Psoas muscle (tissue), 8 donors: ENCODE measurements around the gene NEK11. TPM values are rescaled to one million over a fixed set of nuclear protein-coding genes. Genes with fewer than 3 reads are reported as not detected.
"Not testable (repeated sequence)": the region's sequence is repeated elsewhere in the genome, so short reads cannot be mapped to it uniquely, and the experiment has no call there.

Experiments
- ATAC-seq, 4 donors: fragments of 200-7000 bp; cut with Tn5 transposase; one replicate each; pipeline ENCODE4 v1.9.1; 2020; ENCODE audit warnings: moderate library complexity in 3 of 4, mild to moderate bottlenecking in 2 of 4
- DNase-seq, 2 donors: peaks; one replicate each; pipeline ENCODE4 v3.0.0-alpha.2; 2020
- H3K27ac ChIP-seq: fragments of 200-600 bp; one replicate; pipeline ENCODE4 v1.8.0; 2022
- H3K27me3 ChIP-seq, 3 donors: fragments of 200-600 bp in 1 of 3; one replicate each; pipeline versions ENCODE4 v1.6.1 to v1.8.0; 2013 to 2022; ENCODE audit warnings: low read length in 2 of 3, mild to moderate bottlenecking in 2 of 3, moderate library complexity in 1 of 3; ENCODE audit not compliant: insufficient read depth in 3 of 3
- H3K36me3 ChIP-seq, 2 donors: fragments of 200-600 bp in 1 of 2; one replicate each; pipeline versions ENCODE4 v1.6.1 to v1.8.0; 2013 to 2022; ENCODE audit warnings: low read depth in 1 of 2, mild to moderate bottlenecking in 1 of 2, moderate library complexity in 1 of 2; ENCODE audit not compliant: insufficient read depth in 1 of 2
- H3K4me1 ChIP-seq: fragments of 200-600 bp; one replicate; pipeline ENCODE4 v1.8.0; 2022
- H3K4me3 ChIP-seq: fragments of 200-600 bp; one replicate; pipeline ENCODE4 v1.8.0; 2022; ENCODE audit warnings: mild to moderate bottlenecking
- H3K9me3 ChIP-seq: fragments of 200-600 bp; one replicate; pipeline ENCODE4 v1.8.0; 2022
- WGBS, 3 donors: extraction: QIAGEN DNeasy Blood & Tissue Kit; methylation state at CpG; one replicate each; pipeline versions ENCODE4 v1.1.6 to v1.1.7; 2013; 5-methylcytosine and 5-hydroxymethylcytosine counted together
- intact Hi-C, 2 donors: fragments of 100-400 bp; cut with DNase I; formaldehyde crosslinking; loops; one replicate each; pipeline versions ENCODE4 v1.11.0 to v1.14.2; 2022
- polyA plus RNA-seq, 3 donors: library from polyadenylated mRNA; stranded (reverse); fragments of 200-250 nt; gene quantifications; one replicate each; pipeline ENCODE4 v1.2.3, GENCODE V29; 2013
- total RNA-seq, 4 donors: library from RNA; stranded (reverse); fragmentation: NEBNext Ultra II Directional in 2 of 4; extraction: Animal tissue kit (Norgen Biotek cat#: 25700) in 2 of 4; gene quantifications; one replicate each; pipeline versions ENCODE4 v1.2.1 to v1.2.4, GENCODE V29; 2021 to 2023
- TF ChIP-seq, protein P1 (sequence below): fragments of 200-600 bp; IDR thresholded peaks from one replicate; pipeline ENCODE4 v1.8.0; 2022; ENCODE audit warnings: antibody characterized with exemption
- donor health status: healthy with polysubstance abuse.
- donor health status: DM: no; HTN: no; CAD: no; lungs with moderate emphysema.
- donor health status: Bipolar disorder and iron deficiency.
- donor health status: healthy.
- donor health status: DM: yes; HTN: yes; CAD: no.
- donor health status: DM: no; HTN: no; CAD: no.
- donor health status: DM: no; HTN: no; CAD: no.
- donor health status: DM: yes; HTN: yes; CAD: no.

NEK11 gene
- total and polyA plus RNA-seq, 7 donors = 1.5 to 7.2 (median 2.1) TPM

- ATAC-seq (no peak), DNase-seq (no peak)
- TF ChIP-seq, protein P1, sequence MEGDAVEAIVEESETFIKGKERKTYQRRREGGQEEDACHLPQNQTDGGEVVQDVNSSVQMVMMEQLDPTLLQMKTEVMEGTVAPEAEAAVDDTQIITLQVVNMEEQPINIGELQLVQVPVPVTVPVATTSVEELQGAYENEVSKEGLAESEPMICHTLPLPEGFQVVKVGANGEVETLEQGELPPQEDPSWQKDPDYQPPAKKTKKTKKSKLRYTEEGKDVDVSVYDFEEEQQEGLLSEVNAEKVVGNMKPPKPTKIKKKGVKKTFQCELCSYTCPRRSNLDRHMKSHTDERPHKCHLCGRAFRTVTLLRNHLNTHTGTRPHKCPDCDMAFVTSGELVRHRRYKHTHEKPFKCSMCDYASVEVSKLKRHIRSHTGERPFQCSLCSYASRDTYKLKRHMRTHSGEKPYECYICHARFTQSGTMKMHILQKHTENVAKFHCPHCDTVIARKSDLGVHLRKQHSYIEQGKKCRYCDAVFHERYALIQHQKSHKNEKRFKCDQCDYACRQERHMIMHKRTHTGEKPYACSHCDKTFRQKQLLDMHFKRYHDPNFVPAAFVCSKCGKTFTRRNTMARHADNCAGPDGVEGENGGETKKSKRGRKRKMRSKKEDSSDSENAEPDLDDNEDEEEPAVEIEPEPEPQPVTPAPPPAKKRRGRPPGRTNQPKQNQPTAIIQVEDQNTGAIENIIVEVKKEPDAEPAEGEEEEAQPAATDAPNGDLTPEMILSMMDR = no peak
- Histone ChIP-seq H3K27ac (no peak overlapping the region), H3K9me3 (no peaks in the 10 kb centered on the region), H3K27me3 (no peaks in the 10 kb centered on the region), H3K4me3 (no peak overlapping the region), H3K36me3 (peaks cover 0 to 44% of the 10 kb centered on the region in 2 donors), H3K4me1 (no peaks in the 10 kb centered on the region)
- 81 to 95% (median 91%) methylated on average over 2 of the region's 2 CpGs for WGBS, 3 donors
- intact Hi-C loops = no loop called here
These were observed 345.0 kb downstream of the NEK11 start for GRCh38 chr3:131371688-131372066.

GRCh38 chr3:131374741-131375140 is 348.1 kb downstream of the NEK11 start:
- Histone ChIP-seq H3K36me3 (peaks cover 0 to 44% of the 10 kb centered on the region in 2 donors), H3K9me3 (no peaks in the 10 kb centered on the region), H3K4me3 (no peak overlapping the region), H3K4me1 (no peaks in the 10 kb centered on the region), H3K27ac (no peak overlapping the region), H3K27me3 (no peaks in the 10 kb centered on the region)
- 100% methylated on average over 2 of the region's 2 CpGs for WGBS, 3 donors
- DNase-seq (no peak), ATAC-seq (no peak)
- intact Hi-C loops = no loop called here
- TF ChIP-seq, protein P1 = no peak

GRCh38 chr3:131380821-131381444 is 354.3 kb downstream of the NEK11 start:
- Histone ChIP-seq H3K4me3 (peak overlapping the region; percentile 87), H3K4me1 (peaks cover 11% of the 10 kb centered on the region), H3K27ac (peak overlapping the region; percentile 86), H3K36me3 (peaks cover 4 to 30% of the 10 kb centered on the region in 2 donors)
- ATAC-seq = peak in 2 of 4 donors; percentile 7 to 23
- 12 to 14% (median 12%) methylated on average over 16 of the region's 16 CpGs for WGBS, 3 donors
- intact Hi-C loops = loop anchor here (10.0 kb wide), 2 partner anchors 114 to 346 kb away; no protein-coding TSS in a partner anchor
- not testable (repeated sequence) for H3K27me3 ChIP-seq, H3K9me3 ChIP-seq
- peak; percentile 18 to 51 for DNase-seq

DNA sequence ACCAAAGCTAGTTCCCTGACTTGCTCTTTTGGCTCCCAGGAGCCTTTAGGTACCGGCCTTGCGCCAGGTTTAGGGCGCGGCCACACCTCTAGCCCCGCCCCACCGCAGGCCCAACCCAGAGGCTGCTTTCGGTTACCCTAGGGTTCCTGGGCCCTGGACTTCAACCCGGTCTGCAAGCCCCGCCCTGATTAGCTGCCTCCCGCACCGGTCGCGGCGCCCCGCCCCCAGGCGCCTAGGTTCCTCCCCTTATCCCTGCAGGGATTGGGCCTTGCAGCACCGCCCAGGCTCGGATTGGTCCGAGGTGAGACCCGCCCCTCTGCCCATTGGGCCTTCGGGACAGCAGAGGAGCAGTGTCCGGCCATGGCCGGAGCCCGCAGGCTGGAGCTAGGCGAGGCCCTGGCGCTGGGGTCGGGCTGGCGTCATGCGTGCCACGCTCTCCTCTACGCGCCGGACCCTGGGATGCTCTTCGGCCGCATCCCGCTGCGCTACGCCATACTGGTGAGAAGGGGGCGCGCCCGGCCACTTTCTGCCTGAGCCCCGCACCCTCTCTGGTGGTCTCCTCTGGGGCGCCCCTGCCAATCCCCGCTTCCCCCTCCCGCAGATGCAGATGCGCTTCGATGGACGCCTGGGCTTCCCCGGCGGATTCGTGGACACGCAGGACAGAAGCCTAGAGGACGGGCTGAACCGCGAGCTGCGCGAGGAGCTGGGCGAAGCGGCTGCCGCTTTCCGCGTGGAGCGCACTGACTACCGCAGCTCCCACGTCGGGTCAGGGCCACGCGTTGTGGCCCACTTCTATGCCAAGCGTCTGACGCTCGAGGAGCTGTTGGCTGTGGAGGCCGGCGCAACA is 355.0 kb downstream of the NEK11 start, which contains the start of gene NUDT16:
Gene NUDT16, plus strand, starts transcription at position 330 of the 847 bp plus-strand sequence. Its CDS starts 31 bp downstream, at position 361.
- intact Hi-C loops = loop anchor here (10.0 kb wide), 2 partner anchors 113 to 347 kb away; no protein-coding TSS in a partner anchor
- peak; percentile 97 to 100 (median 100) for ATAC-seq
- Histone ChIP-seq H3K4me3 (peak within 1 kb of the TSS; percentile 87), H3K4me1 (peaks cover 11% of the 10 kb centered on the region), H3K27ac (peak within 1 kb of the TSS; percentile 86), H3K27me3 (no peaks in the 10 kb centered on the region), H3K36me3 (peaks cover 4 to 34% of the 10 kb centered on the region in 2 donors), H3K9me3 (no peaks in the 10 kb centered on the region)
- 0 to 1% (median 0%) methylated on average over 53 to 73 of the region's 73 CpGs for WGBS, 3 donors
- peak; percentile 100 for DNase-seq
- TF ChIP-seq, protein P1 = no peak
